Transverse colon (tissue), 4 donors: ENCODE data around the gene CALB2.

Experiments
- CTCF ChIP-seq, 5 experiments: fragments of 200-600 bp in 3 of 5; fragments of 450-650 bp in 2 of 5; sonication (generic) in 3 of 5; IDR thresholded peaks; 1 replicate in 2 of 5; 2 replicates in 3 of 5; pipeline ENCODE4 v1.5.1; 2016 to 2017; ENCODE audit warnings: antibody characterized with exemption in 5 of 5, inconsistent platforms in 3 of 5, mild to moderate bottlenecking in 2 of 5, moderate library complexity in 1 of 5
- EP300 ChIP-seq: sonication (generic); formaldehyde crosslinking; IDR thresholded peaks from one replicate; pipeline ENCODE4 v1.6.1; 2017; ENCODE audit warnings: antibody characterized with exemption, low read depth
- POLR2A ChIP-seq: fragments of 450-650 bp; IDR thresholded peaks from one replicate; pipeline ENCODE4 v1.6.1; 2016; ENCODE audit warnings: antibody characterized with exemption, mild to moderate bottlenecking, moderate library complexity
- POLR2AphosphoS5 ChIP-seq, 3 donors: sonication (generic); formaldehyde crosslinking; IDR thresholded peaks; one replicate each; pipeline ENCODE4 v1.6.1; 2016; ENCODE audit warnings: antibody characterized with exemption in 3 of 3

- TF ChIP-seq CTCF (IDR thresholded peaks at IDR 0.05) (no peak), POLR2AphosphoS5 (IDR thresholded peaks at IDR 0.05) (no peak), EP300 (no peak), POLR2A (no peak)
Measured at GRCh38 chr16:71430744-71431143, 72.2 kb downstream of the CALB2 start.
